Right lobe of liver (tissue), 4 donors: ENCODE data around the gene PAFAH1B2.

Experiments
- CTCF ChIP-seq, 4 donors: fragments of 200-600 bp in 3 of 4; fragments of 450-650 bp in 1 of 4; IDR thresholded peaks; one replicate each; pipeline versions ENCODE4 v1.5.1 to v1.8.0; 2016 to 2022; ENCODE audit warnings: antibody characterized with exemption in 4 of 4, mild to moderate bottlenecking in 2 of 4
- POLR2A ChIP-seq: fragments of 450-650 bp; IDR thresholded peaks from one replicate; pipeline ENCODE4 v1.6.1; 2017; ENCODE audit warnings: antibody characterized with exemption, mild to moderate bottlenecking
- donor health status: DM: no; HTN: no; CAD: no.
- donor health status: DM: no; HTN: no; CAD: no.
- donor health status: DM: no; HTN: yes; CAD: no.

- TF ChIP-seq POLR2A = no peak
- no peak for TF ChIP-seq CTCF (IDR thresholded peaks at IDR 0.05)
These were observed 51.2 kb downstream of the PAFAH1B2 start for GRCh38 chr11:117195258-117195657.
